NOMO-1 treated with dmso at 0.1 percent for 144 hours (cell line): ENCODE data around the gene LOXL4.
"Not testable (repeated sequence)": the region's sequence is repeated elsewhere in the genome, so short reads cannot be mapped to it uniquely, and the experiment has no call there.

Experiments
- DNase-seq: peaks from one replicate; lab custom pipeline; 2025; ENCODE audit not compliant: unreplicated experiment; lab: John Stamatoyannopoulos, UW

LOXL4 gene

DNA sequence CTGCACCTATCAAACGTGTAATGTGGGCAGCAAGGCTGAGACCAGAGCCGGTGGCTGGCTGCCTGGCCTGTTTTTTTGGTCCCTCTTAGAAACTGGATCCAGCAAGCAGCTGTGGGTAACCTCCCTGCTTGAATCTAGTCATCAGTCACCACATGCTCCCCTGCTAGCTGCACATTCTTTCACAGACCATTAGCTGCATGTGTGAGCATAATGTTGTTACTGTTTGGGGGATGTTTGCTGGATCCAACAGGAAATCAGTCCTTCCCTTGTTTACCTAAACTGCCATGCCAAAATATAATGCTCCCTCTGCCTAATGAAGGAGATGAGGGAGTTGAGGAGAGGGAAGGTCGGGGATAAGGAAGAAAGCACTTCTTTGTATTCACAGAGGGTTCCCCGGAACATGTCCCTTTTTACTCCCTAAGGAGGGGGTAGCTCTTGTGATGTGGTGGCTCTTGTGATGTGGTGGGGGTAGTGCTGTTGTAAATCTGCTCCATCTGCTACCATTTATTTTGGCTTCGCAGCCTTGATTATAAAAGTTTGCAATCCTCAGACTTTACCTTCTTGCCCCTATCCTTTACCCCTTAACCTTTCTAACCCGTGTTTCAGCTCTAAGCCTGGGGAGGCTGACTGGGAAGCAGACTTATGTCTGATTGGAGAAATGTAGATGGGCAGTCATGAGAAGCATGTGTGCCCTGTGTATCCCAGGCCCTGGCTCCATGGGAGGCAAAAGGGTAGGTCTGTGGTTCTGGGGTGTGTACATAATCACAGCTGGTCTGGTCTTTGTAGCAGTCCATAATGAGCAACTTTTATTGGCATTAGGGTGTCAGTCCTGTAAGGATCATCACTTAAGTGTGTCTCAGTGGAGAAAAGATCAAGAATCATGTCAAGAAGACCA is 20.8 kb downstream of the LOXL4 start:
- no peak for DNase-seq

DNA sequence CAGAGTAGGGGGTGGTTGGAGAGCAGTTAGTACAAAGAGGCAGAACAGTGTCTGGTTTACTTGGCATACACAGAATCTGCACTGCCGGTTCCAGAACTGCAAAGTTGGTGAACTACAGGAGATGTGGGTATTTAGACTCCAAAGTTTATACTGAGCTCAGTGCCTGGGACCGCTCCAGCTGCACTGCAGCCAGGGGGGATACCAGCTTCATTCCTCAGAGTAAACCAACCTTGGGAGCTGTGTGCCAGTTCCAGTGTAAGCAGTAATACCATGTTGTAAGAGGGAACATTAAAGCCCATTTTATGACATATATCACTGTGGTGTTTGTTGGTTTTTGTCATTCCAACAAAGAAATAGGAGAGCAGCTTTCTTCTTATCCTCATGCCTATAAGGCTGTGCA is 23.4 kb downstream of the LOXL4 start:
- no peak for DNase-seq

DNA sequence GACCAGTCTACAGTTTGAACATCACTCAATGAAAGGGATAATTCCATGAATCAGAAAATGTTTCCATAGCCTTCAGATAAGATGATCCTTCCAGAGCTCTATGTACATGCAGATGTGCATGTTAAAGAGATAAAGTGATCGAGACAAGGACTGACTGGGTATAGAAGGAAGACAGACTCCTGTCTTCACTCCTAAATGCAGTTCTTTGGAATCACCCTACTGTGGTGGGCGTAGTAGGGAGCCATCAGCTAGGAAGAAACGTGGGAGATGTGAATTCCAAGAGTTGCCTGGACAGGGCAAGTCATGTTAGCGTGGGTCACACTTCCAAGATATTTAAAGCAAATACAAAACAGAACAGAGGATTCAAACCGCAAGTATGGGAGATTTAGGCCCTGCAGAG is 23.9 kb downstream of the LOXL4 start:
- no peak for DNase-seq

DNA sequence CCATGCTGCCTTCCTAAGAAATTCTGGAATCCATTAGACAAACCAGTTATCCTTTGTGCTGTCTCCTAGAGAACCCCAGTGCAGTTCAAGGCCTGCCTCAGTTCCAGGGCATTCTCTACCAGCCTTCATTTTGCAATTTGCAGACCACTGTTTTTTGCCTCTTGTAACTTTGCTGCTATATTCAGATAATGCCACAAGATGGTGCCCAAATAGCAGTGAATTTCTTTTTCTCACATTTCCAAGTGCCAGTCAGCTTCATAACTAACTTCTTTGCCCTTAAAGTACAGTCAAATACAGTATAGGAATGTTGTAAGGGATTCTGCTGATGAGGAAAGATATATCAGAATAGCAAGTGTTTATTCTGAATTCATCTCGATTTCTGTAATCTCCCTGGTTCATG is 25.2 kb downstream of the LOXL4 start:
- no peak for DNase-seq

DNA sequence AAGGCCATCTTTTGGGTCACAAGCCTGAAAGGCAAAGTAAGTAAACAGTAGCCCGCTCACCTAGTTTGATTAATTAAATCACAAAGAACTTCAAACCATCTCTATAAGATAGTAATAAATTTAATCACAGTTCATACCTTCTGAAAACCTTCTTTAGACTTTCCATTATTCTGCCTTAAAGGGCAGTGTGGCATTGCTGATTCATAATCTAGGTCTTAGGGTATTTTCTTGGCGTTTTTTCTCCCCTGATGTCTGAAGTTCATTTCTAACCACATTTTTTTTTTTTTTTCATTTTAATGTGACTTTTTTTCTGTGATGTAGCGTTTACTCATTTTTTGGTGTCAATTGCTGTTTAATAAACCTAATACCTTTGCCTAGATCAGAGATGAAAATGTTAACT is 27.5 kb downstream of the LOXL4 start:
- no peak for DNase-seq

DNA sequence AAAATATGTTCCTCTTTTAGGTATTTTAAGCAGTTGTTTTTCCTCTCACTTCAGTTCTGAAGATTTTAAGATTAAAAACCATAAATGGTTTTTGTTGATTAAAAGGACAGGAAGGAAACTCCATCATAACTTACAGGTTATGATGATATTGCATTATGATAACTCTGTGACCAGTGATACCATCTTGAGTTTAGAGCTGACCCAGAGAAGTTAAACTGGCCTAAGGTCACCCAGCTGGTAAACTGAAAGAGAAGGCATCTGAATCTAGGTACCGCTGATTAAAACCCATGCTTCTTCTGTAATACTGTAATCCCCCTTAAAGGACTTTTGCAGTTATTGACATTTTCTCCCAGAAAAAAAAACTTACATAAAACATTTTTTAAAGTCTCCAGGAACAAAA is 29.6 kb downstream of the LOXL4 start:
- DNase-seq, result no peak

DNA sequence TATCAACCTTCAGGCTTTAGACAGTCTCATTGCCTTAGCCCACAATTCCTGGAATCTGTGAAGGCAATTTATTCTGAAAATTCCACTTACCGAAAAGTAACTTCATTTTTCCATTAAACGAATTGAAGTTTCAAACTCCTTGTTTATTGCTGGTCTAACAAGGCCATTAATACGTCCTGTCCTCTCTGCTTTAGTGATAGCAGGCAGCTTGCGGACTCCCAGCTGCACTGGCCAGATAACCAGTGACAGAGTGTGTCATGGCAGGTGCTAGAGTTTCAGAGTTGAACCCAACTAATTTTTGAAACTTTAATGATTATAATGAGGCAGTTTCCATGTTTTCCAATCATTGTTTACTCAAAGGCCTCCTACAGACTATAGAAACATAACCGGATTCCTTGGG is 31.1 kb downstream of the LOXL4 start:
- DNase-seq, result no peak

DNA sequence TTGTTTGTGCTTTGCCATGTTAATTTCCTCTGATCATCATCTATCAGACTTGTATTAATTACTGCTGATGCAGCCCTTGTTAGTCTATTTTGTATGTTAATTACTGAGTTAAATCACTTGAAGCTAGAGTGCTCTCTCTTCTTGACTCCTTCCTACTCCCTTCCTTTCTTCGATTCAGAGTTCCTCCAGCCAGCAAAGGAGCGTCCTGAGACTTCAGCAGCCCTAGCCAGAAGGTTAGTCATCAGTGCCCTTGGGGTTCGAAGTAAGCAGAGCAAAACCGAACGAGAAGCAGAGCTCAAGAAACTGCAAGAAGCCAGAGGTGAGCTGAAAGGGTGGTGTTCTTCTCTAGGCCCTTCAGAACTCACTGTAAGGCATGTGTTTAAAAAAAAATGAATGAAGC is 32.1 kb downstream of the LOXL4 start:
- DNase-seq, result no peak

DNA sequence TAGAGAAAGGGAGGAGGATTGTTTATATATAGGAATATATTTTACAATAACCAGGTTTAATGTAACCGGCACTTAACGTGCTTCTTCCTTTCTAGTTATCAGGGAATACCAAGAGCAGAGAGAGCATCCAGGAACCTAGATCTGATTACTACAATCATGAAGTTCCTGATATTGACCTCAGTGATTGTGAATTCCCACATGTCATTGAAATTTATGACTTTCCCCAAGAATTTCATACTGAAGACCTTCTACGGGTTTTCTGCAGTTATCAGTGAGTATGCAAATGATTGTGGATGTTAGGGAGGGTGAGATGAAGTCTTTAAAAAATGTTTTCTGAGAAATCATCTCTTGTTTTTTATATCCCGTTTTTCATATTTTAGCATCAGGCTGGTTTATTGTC is 36.6 kb downstream of the LOXL4 start:
- no peak for DNase-seq

DNA sequence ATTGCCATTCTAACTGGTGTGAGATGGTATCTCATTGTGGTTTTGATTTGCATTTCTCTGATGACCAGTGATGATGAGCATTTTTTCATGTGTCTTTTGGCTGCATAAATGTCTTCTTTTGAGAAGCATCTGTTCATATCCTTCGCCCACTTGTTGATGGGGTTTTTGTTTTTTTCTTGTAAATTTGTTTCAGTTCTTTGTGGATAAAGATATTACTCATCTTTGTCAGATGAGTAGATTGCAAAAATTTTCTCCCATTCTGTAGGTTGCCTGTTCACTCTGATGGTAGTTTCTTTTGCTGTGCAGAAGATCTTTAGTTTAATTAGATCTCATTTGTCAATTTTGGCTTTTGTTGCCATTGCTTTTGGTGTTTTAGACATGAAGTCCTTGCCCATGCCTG is 39.7 kb downstream of the LOXL4 start:
- not testable (repeated sequence) for DNase-seq

DNA sequence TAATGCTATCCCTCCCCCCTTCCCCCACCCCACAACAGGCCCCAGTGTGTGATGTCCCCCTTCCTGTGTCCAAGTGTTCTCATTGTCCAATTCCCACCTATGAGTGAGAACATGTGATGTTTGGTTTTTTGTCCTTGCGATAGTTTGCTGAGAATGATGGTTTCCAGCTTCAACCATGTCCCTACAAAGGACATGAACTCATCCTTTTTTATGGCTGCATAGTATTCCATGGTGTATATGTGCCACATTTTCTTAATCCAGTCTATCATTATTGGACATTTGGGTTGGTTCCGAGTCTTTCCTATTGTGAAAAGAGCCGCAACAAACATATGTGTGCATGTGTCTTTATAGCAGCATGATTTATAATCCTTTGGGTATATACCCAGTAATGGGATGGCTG is 40.3 kb downstream of the LOXL4 start:
- not testable (repeated sequence) for DNase-seq

DNA sequence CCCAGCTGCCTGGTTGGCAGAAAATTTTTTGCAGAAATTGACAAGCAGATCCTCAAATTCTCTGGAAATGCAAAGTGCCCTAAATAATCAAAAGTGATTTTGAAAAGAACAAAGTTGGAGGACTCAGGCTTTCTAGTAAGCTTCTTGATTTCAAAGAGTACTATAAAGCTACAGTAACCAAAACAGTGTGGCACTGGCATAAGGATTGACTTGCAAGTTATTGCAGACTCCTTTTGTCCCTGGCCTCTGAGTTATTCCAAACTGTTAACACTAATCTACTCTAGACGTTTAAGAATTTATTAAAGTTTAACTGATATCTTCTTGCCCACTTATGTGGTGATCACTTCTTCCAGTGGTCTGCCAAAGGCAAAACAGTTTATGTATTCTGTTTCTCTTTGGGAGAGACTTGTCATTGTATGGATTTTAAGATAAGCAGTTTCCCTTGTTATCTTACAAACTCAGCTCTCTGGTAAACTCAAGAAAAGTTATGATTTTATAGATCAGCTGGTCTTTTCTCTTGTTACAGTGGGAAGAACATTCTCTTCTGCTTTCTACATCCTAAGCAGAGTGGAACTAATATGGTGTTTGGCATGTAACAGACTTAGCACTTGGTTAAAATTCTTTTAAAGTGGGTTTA is 41.4 kb downstream of the LOXL4 start:
- DNase-seq, result no peak

DNA sequence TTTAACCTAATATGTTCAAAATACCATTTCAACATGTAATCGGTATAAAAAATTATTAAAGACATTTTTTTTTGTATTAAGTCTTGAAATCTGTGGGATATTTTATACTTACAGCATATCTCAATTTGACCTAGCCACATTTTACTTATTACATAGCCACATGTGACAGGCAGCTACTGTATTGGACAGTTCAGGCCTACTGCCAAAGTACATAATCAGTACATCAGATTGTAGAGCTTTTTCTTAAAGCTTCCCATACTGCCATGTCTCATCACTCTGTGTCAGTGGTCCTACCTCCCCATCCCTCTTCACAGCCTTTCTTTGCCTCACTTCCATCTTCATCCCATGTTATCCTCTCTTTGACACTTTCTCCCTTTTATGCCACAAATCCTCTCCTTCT is 43.0 kb downstream of the LOXL4 start:
- no peak for DNase-seq

DNA sequence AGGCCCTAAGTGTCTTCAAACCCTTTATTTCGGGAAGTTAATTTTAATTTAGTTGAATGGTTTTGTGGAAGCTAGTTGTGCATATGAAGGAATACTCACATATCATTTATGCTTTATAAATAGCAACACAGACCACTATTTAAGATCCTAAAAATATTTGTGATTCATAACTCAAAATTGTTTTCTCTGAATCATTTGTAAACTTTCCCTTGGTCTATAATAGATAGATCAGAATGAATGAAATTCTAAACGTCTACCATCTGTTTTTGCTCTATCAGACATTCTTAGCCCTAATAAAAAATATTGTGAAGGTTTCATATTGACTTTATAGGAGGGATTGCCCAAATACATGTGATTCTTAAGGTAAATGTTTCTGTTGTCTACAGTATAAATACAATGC is 43.5 kb downstream of the LOXL4 start:
- no peak for DNase-seq

DNA sequence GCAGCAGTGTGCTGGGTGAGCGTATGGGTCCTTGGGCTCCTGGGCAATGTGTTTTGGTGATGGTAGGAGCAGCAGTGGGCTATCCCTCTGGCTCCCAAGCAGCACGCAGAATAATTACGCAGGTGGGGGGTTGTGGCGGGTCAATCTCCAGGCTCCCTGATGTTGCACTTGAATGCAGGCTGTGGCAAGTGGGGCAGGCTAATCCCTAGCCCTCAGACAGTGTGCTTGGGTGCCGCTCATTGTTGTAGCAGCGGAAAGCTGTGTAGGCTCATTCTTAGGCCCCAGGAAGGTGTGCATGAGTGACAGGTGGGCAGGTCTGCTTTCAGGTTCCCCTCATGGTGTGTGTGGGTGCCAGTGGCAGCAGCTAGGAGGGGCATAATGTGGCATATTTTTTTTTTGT is 44.1 kb downstream of the LOXL4 start:
- no peak for DNase-seq

DNA sequence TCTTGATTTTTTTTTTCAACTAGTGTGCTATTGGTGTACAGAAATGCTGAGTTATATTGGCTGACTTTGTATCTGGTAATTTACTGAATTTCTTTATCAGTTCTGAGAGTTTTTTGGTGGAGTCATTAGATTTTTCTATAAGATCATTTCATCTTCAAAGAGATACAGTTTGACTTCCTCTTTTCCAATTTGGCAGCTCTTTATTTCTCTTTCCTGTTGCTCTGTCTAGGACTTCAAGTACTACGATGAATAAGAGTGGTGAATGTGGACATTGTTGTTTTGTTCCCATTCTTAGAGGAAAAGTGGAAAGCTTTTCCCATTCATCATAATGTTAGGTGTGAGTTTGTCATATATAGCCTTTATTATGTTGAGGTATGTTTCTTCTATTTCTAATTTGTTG is 50.2 kb downstream of the LOXL4 start:
- peak; percentile 1 for DNase-seq

DNA sequence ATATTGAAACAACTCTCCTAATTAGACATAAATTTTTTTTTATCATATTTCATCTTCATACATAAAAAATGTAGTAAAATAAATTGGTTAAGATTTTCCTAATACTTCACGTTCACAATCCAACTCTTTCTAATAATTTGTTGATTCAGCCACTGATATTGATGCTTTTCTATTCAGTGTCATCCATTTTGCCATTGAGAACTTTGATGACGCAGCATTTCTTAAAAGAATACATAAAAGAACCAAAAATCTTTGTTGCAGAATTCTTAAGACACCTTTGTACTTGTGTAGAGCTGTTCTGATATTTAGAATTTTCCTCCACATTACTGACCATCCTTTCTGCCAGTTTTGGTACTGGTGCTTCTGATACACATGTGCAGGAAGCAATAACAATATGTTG is 52.6 kb downstream of the LOXL4 start:
- no peak for DNase-seq

DNA sequence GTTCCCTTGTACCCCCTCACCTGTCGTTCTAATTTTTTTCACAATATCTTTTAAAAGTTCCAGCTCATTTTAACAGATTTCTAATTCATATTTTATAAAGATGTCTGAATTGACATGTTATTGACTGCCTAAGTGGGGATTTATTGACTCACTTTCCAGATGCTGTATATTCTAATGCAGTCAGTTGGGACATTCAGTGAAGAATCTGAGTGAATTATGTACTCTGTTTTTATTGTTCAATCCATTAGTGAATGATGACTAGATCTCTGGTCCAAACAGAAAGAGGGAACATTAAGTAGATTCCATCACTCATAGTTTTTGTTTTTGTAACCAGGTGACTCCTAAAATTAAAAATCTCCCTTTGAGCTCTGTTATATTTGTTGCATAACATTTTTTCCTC is 54.3 kb downstream of the LOXL4 start:
- DNase-seq, result no peak

DNA sequence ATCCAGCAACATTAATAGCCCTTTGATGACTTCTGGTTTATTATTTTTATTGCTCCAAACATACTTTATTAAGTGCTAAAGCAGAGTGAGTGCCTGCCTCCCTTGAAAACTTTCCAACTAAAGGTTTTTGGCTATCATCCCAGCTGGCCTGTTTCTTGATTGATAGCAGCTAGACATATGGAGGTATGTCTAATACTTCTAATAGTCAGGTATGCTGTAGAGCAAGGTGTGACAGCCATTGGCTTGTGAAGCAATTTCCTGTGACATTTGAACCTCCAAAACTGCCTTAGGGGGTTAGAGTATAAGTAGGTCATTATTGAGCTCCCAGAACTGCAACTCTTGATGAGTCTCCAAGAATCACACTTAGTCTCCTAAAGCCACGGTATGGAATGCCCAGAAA is 55.8 kb downstream of the LOXL4 start:
- DNase-seq, result no peak

DNA sequence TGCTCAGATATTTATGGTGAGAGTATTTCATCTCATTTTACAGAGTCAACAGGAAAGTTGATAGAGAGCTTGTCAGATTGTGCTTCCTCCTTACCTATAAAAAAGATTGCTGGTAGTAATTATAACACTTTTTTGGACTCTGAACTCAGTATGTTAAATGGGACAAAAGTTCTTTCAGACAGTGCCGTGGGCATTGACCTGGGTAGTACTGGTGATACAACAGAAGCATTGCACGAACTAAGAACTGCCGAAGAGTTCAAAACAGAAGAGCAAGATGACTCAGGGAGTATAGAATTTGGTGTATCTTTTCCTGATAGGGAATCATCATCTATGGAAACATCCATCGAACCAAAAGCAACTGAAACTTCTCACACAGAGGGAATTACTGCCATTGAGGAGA is 58.6 kb downstream of the LOXL4 start:
- no peak for DNase-seq

DNA sequence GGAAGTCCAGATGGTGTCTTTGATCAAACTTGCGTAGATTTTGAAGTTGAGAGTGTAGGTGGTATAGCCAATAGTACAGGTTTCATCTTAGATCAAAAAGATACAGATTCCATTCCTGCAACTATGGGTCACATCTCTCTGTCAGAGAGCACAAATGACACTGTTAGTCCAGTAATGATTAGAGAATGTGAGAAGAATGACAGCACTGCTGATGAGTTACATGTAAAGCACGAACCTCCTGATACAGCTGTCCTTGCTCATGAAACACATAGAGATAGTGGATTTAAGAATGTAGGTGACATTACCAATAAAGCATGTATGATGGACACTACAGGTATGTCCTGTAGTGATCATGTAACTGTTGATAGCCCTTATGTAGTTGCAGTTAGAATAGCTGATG is 59.1 kb downstream of the LOXL4 start:
- DNase-seq, result no peak

DNA sequence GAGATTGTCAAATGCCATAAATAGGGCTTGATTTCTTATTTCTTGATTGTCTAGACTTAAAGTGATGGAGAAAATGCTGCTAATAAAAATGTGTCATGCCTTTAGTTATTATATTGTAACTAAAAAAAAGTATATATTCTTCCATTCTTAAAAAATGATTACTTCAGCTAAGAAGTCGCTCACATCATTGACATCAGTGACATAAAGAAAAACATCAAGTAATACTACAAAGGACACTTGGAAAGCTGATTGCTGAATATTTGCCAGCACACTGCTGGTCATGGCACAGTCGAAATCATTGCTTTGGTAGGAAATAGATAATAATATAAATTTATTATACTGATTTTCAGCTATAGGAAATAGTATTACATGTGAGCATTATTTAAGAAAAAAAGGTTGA is 62.6 kb downstream of the LOXL4 start:
- DNase-seq, result no peak

DNA sequence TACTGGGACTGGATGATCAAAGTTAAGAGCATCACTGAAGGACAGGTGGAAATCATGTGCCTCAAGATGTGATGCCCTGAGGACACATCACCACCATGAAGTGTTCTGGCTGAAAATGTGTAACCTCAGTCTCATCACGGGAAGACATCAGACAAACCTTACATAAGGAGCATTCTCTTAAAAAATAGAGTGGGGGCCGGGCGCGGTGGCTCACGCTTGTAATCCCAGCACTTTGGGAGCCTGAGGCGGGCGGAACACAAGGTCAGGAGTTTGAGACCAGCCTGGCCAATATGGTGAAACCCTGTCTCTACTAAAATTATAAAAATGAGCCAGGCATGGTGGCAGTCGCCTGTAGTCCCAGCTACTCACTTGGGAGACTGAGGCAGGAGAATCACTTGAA is 65.6 kb downstream of the LOXL4 start:
- no peak for DNase-seq
